Endothelial cell of hepatic sinusoid (primary cell): ENCODE measurements around the gene MXD3.

ENCODE experiments used
- in situ Hi-C: cut with HindIII; loops from 2 replicates; pipeline ENCODE4 v1.10.0; 2017; ENCODE audit warnings: low sequenced_read_pairs

The MXD3 gene

DNA sequence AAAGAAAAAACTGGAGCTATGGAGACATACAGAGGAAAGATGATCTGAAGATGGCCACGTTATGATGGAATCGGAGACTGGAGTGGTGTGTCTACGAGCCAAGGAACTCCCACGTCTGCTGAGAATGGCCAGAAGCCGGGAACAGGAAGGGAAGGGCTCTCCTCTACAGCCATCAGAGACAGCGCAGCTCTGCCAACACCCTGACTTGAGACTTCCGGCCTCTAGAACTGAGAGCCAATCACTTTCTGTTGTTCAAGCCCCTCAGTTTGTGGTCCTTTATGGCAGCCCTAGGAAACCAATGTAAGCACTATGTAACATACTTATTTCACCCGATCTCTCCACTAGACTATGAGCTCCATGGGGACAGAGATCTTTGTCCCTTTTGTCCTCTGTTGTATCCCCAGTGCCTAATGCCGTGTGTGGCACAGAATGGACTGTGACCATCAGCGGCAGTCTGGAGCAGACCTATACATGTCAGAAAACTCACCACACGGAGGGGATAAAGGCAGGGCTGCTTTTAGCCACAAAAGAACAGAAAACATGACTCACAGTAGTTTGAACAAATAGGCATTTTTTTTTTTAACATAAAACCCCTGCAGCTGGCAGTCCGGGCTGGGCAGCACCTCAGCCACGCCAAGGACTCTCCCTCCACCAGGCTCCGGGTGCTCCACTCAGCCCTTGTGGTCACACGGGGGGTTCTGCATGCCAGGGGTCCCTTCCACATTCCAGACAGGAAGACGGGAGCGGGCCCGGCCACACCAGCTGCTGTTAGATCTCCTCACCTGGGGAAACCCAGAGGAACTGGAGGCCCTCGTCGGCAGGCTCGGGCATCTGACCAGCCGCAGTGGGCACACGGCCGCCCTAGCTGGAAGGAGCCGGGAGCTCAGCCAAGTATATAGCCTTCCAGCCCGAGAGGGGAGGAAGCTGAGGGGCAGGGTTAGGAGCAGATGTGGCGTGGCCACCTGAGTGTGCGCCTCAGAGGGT, 16.1 kb upstream of the MXD3 start:
- in situ Hi-C loops = loop anchor here (5.0 kb wide), 1 partner anchor 34 kb away; no protein-coding TSS in a partner anchor

DNA sequence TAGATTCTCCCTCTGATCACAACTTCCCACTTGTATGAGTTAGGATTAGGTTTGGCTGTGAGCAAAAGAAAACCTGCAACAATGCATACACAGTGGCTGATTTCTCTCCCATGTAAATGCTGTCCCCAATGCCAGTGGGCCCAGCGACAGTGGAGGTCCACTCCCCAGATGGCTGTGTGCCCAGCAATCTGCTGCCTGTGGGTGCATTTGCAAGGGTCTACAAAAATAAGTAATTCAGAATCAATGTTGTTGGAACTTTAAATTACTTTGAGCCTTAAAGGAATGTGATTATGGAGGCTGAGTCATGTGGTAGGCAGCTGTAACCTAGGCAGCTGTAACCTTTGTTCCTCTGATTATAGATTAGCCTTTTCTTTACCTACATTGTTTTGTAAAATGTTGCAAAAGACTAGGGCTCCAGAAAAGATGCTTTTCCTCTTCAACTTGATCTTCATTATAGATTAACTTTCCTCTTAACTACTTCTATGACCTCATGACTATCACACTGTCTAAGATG, 14.2 kb upstream of the MXD3 start:
- in situ Hi-C loops = loop anchor here (5.0 kb wide), 1 partner anchor 36 kb away; no protein-coding TSS in a partner anchor

- in situ Hi-C loops = loop anchor here (25.0 kb wide), 1 partner anchor 209 kb away; no protein-coding TSS in a partner anchor
Observed at GRCh38 chr5:177320879-177321278, 9.2 kb upstream of the MXD3 start.

GRCh38 chr5:177319913-177320588, 8.4 kb upstream of the MXD3 start:
- in situ Hi-C loops = loop anchor here (25.0 kb wide), 1 partner anchor 208 kb away; no protein-coding TSS in a partner anchor

DNA sequence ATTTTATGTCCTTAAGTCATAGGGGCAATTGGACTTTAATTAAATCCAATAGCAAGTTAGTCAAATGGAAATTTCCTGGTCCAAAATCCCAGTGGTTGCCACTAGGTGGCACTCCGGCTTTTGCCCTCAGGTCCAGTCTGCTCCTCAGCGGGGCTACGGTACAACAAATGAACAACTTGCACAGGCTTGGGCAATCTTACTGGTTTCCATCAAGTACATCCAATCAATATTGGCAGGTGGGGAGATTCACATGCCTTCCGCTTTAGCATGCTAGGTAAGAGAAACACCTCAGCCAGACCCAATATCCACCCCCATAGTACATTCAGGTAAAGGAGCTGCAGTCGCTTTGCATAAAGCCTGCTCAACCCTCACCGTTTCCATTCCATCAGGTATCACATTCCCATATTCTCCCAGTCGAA, 6.3 kb upstream of the MXD3 start:
- in situ Hi-C loops = loop anchor here (25.0 kb wide), 1 partner anchor 206 kb away; no protein-coding TSS in a partner anchor

GRCh38 chr5:177316005-177316404, 4.3 kb upstream of the MXD3 start:
- in situ Hi-C loops = loop anchor here (25.0 kb wide), 1 partner anchor 204 kb away; no protein-coding TSS in a partner anchor

DNA sequence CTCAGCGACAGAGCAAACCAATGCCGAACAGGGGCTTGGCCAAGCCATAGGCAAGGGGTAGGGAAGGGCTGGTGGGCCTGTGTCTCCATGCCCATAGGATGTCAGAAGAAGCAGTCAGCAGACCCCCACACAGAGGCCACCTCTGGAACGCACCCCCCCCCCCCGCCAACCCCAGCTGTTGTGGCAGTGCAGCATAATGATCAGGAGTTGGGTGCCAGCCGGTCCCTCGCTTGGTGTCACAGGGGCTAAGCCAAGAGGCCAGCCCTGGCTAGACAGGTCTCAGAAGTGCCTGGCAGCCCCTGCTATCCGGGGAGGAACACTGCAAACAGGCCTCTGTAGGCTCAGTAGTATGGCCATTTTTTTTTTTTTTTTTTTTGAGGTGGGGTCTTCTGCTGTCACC, 3.7 kb upstream of the MXD3 start:
- in situ Hi-C loops = loop anchor here (25.0 kb wide), 1 partner anchor 203 kb away; no protein-coding TSS in a partner anchor

- in situ Hi-C loops = loop anchor here (25.0 kb wide), 1 partner anchor 202 kb away; no protein-coding TSS in a partner anchor
Observed at GRCh38 chr5:177314376-177315342, 3.0 kb upstream of the MXD3 start.

DNA sequence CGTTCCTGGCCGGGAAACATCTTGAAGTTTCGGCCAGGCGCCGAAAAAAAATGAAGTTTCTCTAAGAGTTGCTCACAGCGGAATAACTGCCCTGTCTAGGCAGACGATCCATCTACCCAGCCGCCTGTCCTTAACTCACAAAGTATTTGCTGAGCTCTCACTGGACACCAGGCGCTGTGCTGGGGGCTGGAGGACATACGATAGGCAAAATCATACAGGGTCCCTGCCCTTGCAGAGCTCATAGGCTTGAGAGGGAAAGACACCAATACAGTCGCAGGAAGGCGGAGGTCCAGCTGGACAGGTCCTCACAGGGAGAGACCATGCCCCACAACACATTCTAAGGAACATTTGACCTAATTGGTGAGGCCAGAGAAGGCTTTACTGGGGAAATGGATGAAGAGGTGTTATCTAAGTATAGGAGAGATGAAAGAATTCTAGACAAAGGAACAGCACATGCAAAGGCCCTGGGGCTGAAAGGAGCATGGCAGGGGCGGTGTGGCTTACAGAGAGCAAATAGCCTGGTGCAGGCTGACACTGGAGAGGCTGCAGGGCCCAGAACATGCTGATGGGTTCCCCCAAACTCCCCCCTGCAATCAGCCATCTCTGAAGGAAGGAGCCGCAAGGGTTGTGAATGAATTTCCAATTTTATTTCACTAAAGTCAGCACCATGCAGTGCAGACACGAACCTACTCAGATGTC, 2.0 kb upstream of the MXD3 start:
- in situ Hi-C loops = loop anchor here (25.0 kb wide), 1 partner anchor 201 kb away; no protein-coding TSS in a partner anchor

DNA sequence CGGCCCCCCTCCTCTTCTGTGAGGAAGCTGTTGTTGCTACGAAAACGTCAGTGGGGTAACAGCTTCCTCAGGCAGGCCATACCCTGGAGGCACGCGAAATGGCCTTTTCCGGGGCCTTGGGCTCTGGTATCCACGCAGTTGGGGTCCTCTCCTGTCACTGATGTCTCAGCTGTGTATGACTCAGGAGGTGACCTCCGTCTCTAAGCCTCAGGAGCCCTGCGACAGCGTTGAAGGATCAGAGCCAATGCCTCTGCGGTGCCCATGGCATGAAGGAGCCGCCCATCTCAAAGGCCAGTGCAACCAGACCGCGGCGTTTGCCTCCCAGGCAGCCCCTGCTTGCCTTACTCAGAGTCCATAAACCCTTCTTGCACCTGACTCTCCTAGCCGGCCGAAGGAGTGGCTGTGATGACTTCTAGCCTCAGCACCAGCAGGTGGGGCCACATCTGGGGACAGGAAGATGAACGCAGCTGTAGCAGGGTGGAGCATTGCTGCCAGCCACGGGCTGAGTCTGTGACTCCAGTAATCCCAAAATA, 1.0 kb upstream of the MXD3 start:
- in situ Hi-C loops = loop anchor here (25.0 kb wide), 1 partner anchor 200 kb away; no protein-coding TSS in a partner anchor

DNA sequence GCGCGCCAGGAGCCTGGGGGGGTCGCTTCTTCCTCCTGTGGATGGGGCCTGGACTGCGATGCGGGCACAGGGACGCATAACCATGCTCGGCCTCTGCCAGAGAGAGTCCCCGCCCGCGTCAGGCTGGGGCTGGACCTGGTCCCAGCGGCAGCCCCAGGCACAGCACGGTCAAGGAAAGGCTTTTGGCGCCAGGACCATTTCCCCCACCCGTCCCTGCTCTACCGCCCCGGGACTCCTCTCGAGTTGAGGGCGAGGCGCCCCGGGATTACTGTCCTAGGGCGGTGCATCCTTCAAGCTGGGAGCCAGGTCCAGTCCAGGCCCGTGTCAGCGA, 341 bp downstream of the MXD3 start:
- in situ Hi-C loops = loop anchor here (25.0 kb wide), 1 partner anchor 199 kb away; no protein-coding TSS in a partner anchor

DNA sequence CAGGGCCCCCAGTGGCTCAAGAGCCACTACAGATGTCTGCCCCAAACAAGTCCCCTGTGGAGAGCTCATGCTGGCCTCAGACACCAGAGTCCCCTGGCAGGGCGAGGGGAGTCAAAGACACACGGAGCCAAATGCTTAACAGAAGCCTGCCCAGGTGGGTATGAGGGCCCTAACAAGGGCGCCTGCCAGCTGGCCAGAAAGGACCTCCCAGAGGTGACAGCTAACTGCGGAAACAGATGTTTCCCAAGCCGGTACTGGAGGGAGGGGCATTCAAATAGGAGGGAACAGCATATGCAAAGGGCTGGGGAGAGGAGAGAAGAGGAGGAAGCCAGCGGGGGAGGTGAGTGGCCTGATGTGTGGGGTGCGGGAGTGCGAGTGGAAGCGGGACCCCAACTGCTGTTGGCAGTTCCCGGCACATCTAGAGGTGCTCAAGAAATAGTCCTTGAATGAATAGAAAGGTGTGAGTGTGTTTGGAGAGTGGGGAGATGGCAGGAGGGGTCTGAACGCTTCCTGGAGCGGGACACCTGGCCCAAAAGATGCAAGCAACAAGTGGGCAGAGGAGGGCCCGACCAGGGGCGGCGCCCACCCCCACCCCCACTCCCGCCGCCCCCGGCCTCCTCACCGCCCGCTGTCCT, 824 bp downstream of the MXD3 start:
- in situ Hi-C loops = loop anchor here (25.0 kb wide), 1 partner anchor 199 kb away; no protein-coding TSS in a partner anchor

- in situ Hi-C loops = loop anchor here (25.0 kb wide), 1 partner anchor 198 kb away; no protein-coding TSS in a partner anchor
Observed at GRCh38 chr5:177310332-177310731, 1.4 kb downstream of the MXD3 start.

DNA sequence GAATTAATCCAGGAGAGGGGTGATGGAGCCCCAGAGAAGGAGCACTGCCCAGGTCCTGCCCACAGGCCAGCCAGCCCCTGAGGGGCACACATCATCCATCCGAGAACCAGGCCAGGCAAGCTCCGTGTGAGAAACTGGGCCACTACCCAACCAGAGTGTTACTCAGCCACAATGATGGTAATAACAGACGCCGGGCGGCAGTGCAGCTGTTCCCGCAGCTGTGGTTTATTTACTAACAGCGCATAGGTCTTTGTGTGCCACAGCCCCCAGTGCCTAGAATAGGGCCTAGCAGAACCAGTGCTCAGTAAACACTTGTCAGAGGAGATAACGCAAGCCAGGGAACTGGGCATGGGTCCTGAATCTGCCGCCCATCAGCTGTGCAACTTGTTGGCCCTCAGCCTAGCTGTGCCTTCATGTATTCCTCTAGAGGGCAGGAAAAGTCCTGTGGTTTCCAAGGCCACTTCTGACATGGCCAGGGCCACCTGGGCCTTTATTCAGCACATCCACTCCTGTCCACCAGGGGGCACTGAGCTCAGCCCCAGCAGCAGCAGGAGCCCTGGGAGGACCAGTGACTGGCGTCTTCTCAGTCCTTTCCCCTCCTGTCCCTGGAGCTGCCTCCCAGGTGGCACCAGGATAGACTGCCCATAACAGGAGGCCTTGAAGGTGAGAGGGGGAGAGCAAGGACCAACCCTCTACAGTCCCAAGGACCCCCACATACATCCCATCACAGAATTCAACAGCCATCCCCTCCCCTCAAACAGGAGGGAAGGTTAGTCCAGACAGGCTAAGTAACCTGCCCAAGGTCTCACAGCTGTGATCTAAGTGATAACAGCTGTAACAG, 2.1 kb downstream of the MXD3 start:
- in situ Hi-C loops = loop anchor here (25.0 kb wide), 1 partner anchor 197 kb away; no protein-coding TSS in a partner anchor

- in situ Hi-C loops = loop anchor here (25.0 kb wide), 1 partner anchor 196 kb away; no protein-coding TSS in a partner anchor
Observed at GRCh38 chr5:177308740-177309139, 3.0 kb downstream of the MXD3 start.

DNA sequence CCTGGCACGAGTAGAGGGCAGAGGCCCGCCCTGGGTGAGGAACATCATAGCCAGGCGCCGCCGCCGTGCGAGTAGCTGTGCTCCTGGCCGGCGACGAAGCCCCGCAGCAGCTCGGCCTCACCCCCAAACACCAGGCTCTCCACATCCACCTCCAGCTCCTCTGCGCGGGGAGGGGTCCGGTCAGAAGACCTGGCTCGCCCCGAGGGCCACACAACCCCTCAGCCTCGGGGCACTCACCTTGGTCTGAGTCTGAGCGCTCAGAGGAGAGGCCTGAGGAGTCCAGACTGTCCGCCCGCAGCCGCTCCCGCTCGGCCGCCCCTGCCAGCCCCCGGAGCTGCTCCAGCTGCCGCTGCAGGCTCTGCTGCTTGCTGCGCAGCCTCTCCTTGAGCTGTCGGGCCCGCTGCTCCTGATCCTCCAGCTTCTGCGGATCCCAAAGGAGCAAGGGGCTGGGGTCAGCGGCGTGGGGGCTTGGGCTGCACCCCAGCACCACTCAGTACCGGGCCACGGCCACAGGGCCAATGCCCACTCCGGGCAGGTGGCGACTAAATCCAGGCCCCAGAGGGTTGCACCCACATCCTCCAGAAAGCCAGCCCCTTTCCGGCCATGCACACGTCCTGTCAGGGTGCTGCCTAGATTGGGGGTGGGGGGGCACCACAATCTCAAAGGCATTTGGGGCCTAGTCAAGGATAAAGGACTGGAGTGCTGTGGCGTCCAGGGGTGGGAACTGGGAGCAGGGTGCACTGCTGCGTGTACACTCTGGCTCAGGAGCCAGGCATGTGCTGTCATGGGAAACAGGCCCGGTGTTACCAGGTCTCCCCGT, 3.9 kb downstream of the MXD3 start:
- in situ Hi-C loops = loop anchor here (25.0 kb wide), 1 partner anchor 195 kb away; no protein-coding TSS in a partner anchor
